Peyer's patch (tissue), 4 donors: Measurements from ENCODE around the gene ARNT2. TPM values are rescaled to one million over a fixed set of nuclear protein-coding genes. Genes with fewer than 3 reads are reported as not detected.

Source experiments
- DNase-seq, 3 donors: peaks; one replicate each; pipeline ENCODE4 v3.0.0-alpha.2; 2017 to 2019
- H3K27ac ChIP-seq, 4 donors: fragments of 200-600 bp; sonication (generic); one replicate each; pipeline ENCODE4 v1.5.1; 2016 to 2019
- H3K27me3 ChIP-seq, 2 donors: fragments of 200-600 bp; sonication (generic); one replicate each; pipeline ENCODE4 v1.5.1; 2019
- H3K36me3 ChIP-seq, 3 donors: fragments of 200-600 bp; sonication (generic); one replicate each; pipeline ENCODE4 v1.5.1; 2016 to 2019
- H3K4me1 ChIP-seq, 4 donors: fragments of 200-600 bp; sonication (generic); one replicate each; pipeline ENCODE4 v1.5.1; 2016 to 2019
- H3K4me3 ChIP-seq, 4 donors: fragments of 200-600 bp; sonication (generic); 1 replicate in 3 of 4; 2 replicates in 1 of 4; pipeline ENCODE4 v1.5.1; 2016 to 2019; ENCODE audit warnings: mild to moderate bottlenecking in 1 of 4
- H3K9me3 ChIP-seq, 4 donors: fragments of 200-600 bp; sonication (generic); one replicate each; pipeline ENCODE4 v1.5.1; 2016 to 2019; ENCODE audit warnings: mild to moderate bottlenecking in 1 of 4
- POLR2A ChIP-seq, 2 donors: fragments of 450-650 bp; IDR thresholded peaks; one replicate each; pipeline ENCODE4 v1.5.1; 2017; ENCODE audit warnings: antibody characterized with exemption in 2 of 2, mild to moderate bottlenecking in 2 of 2, moderate library complexity in 2 of 2
- total RNA-seq, 4 donors: library from RNA; depleted of rRNA; stranded (reverse); fragments of >200 nt; gene quantifications; one replicate each; pipeline ENCODE4 v1.1.0, GENCODE V29; 2016
- TF ChIP-seq, protein P1 (sequence below), 6 experiments: fragments of 450-650 bp in 4 of 6; fragments of 200-600 bp in 2 of 6; sonication (generic) in 1 of 6; IDR thresholded peaks; one replicate each; pipeline ENCODE4 v1.5.1; 2017 to 2019; ENCODE audit warnings: antibody characterized with exemption in 6 of 6, mild to moderate bottlenecking in 3 of 6, moderate library complexity in 1 of 6

Gene ARNT2
- total RNA-seq, 4 donors from 2014 or later: 2.5 to 10.3 (median 4.5) TPM

DNA sequence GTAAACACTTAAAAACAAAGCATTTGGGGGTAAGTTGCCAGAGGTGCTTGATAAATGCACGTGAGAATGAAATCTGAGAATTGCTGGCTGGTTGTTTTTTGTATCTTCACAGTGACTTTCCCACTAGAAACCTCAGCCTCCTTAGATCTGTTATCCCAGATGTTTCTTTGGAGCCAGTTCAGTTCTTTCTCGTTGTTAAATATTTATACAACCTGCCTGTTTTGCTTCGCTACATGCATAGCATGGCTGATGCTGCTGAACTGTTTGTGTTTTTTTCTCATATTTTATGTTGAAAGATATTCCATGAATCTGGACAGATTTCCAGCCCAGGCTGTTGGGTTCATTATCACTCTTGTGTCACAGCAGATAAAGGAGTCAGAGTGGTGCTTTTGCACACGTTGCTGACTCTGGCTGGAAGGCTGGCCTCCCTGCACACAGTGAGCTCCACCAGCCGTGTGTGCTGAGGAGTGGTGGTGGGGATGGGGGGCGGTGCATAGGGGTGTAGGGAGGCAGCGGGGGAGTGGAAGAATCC is 80.2 kb downstream of the ARNT2 start:
- DNase-seq: no peak
- Histone ChIP-seq H3K27ac (peak overlapping the region in 2 of 4 donors; percentile 28 to 31), H3K9me3 (no peaks in the 10 kb centered on the region), H3K27me3 (no peaks in the 10 kb centered on the region), H3K4me3 (no peak overlapping the region), H3K4me1 (no peaks in the 10 kb centered on the region), H3K36me3 (no peaks in the 10 kb centered on the region)
- TF ChIP-seq, protein P1, sequence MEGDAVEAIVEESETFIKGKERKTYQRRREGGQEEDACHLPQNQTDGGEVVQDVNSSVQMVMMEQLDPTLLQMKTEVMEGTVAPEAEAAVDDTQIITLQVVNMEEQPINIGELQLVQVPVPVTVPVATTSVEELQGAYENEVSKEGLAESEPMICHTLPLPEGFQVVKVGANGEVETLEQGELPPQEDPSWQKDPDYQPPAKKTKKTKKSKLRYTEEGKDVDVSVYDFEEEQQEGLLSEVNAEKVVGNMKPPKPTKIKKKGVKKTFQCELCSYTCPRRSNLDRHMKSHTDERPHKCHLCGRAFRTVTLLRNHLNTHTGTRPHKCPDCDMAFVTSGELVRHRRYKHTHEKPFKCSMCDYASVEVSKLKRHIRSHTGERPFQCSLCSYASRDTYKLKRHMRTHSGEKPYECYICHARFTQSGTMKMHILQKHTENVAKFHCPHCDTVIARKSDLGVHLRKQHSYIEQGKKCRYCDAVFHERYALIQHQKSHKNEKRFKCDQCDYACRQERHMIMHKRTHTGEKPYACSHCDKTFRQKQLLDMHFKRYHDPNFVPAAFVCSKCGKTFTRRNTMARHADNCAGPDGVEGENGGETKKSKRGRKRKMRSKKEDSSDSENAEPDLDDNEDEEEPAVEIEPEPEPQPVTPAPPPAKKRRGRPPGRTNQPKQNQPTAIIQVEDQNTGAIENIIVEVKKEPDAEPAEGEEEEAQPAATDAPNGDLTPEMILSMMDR (IDR thresholded peaks at IDR 0.05): no peak
- no peak for TF ChIP-seq POLR2A (IDR thresholded peaks at IDR 0.05)

DNA sequence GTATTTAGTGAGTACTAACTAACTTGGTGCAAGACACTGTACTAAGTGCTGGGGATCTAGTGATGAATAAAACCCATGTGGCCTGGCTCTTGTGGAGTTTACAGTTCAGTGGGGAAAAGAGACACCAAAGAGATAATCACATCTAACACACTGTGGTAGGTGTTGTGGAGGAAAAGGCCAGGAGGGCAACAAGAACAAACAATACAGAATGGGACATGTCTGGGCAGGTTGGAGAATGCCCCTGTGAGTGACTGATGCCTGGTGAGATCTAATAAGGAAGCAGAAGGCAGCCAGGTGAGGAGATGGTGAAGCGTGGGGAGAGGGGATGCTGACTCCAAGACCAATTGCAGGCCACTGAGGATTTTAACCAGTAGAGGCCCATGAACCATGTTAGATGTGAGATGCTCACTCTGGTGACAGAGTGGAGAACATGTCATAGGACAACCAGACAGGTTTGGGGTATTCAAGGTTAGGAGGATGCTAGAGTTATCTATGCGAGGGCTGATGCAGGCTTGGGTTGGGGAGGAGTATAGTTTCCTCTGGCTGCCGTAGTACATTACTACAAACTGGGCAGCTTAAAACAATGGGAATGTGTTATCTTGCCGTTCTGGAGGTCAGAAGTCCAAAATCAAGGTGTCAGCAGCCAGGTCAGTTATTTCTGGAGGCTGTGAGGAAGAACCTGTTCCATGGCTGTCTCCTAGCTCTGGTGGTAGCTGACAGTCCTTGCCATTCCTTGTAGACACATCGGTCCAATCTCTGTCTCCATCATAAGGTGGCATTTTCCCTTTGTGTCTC is 81.4 kb downstream of the ARNT2 start:
- no peak for DNase-seq
- no peaks in the 10 kb centered on the region for H3K4me1 ChIP-seq
- no peaks in the 10 kb centered on the region for H3K9me3 ChIP-seq
- H3K27me3 ChIP-seq: no peaks in the 10 kb centered on the region
- TF ChIP-seq POLR2A (IDR thresholded peaks at IDR 0.05): no peak
- TF ChIP-seq, protein P1 (IDR thresholded peaks at IDR 0.05): no peak
- no peak overlapping the region for H3K4me3 ChIP-seq
- H3K36me3 ChIP-seq: no peaks in the 10 kb centered on the region
- no peak overlapping the region for H3K27ac ChIP-seq

DNA sequence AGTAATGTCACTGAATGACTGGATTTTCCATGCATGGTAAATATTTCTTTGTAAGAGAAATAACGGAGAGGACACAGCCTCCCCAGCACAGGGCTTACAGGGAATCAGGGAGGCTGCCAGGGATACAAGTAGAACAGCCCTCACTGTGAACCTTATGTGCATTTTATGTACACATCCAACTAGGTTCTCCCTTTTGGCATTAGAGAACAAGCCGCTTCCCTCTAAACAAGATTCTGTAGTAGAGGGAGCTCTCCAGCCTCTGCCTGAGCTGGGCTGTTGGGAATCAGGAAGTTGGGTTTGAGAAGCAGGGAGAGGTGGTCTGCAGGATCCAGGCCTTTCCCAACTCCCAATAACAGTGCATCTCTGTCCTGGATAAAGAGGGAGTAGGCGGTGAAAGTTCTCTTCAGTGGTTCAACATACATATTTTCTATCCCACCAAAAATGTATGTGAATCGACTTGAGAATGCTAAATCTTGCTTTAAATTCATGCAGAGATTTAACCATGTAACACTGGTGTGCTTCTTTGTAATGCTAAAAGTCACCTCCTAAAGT is 83.7 kb downstream of the ARNT2 start:
- Histone ChIP-seq H3K27me3 (no peaks in the 10 kb centered on the region), H3K36me3 (no peaks in the 10 kb centered on the region), H3K4me3 (no peak overlapping the region), H3K27ac (no peak overlapping the region), H3K4me1 (no peaks in the 10 kb centered on the region), H3K9me3 (no peaks in the 10 kb centered on the region)
- TF ChIP-seq, protein P1 (IDR thresholded peaks at IDR 0.05): no peak
- no peak for TF ChIP-seq POLR2A (IDR thresholded peaks at IDR 0.05)
- no peak for DNase-seq

DNA sequence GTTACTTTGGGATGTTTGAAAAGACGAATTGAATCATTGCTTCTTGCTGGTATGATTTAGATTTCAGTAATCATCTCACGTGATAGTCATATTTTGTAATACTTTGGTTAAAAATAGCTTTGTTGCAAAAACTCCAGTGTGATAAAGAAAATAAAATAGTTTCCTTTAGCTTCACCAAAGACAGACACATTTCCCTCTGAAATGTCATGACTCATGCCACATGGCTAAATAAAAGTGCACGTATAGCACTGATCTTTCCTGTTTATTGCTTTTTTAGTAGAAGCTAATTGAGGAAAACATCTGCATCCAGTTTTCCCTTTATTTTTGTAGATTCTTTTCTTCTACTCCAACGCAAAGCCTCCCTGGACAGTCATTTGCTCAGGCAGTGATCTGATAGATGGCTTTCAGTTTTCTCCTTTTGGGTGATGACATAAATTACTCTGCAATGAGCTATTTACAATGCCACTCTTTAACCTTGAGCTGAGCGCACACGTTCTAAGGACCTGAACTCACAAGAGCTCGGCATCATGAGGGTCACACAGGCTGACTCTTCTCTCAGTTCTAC is 84.9 kb downstream of the ARNT2 start:
- TF ChIP-seq, protein P1 (IDR thresholded peaks at IDR 0.05): no peak
- no peak for TF ChIP-seq POLR2A (IDR thresholded peaks at IDR 0.05)
- Histone ChIP-seq H3K4me3 (no peak overlapping the region), H3K27me3 (no peaks in the 10 kb centered on the region), H3K27ac (peak overlapping the region in 1 of 4 donors; percentile 16), H3K9me3 (no peaks in the 10 kb centered on the region), H3K4me1 (no peaks in the 10 kb centered on the region), H3K36me3 (no peaks in the 10 kb centered on the region)
- no peak for DNase-seq

DNA sequence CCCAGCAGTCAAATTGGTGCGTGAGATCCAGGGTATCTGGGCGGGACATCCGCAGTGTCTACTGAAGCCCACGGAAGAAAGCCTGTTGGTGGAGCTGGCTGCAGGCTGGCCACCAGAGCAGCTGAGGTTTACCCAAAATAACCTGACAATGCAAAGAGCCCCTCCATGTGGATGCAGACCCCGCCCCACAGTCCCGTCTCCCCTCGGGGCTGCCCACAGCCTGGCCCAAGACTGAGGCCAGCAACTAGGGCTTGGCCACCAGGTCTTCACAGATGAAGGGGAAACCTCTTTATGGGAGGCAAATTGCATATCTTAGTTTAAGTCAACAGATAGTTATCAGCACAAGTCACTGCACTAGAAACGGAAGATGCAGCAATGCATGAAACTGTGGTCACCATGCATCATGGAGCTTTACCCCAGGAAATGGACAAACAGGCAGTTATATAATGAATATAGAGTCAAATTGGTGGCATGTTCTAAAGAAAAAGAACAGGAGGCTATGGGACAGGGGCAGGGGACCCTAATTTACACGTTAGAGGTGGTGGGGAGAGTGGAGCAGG is 86.3 kb downstream of the ARNT2 start:
- H3K4me3 ChIP-seq: no peak overlapping the region
- no peak for DNase-seq
- no peak for TF ChIP-seq POLR2A (IDR thresholded peaks at IDR 0.05)
- TF ChIP-seq, protein P1 (IDR thresholded peaks at IDR 0.05): no peak
- no peaks in the 10 kb centered on the region for H3K36me3 ChIP-seq
- H3K4me1 ChIP-seq: no peaks in the 10 kb centered on the region
- no peaks in the 10 kb centered on the region for H3K9me3 ChIP-seq
- H3K27ac ChIP-seq: no peak overlapping the region
- no peaks in the 10 kb centered on the region for H3K27me3 ChIP-seq
